Measurements from ENCODE around the gene PGM1.

The PGM1 gene

GRCh38 chr1:63548303-63548702 is 44.9 kb upstream of the PGM1 start:
- Histone ChIP-seq H3K9me3 (ENCODE audit: insufficient read depth, low read depth, low read length) (no peaks in the 10 kb centered on the region), H2AFZ (ENCODE audit: low read length) (no peak overlapping the region), H3F3A (ENCODE audit: low read depth) (no peaks in the 10 kb centered on the region), H4K20me1 (ENCODE audit: insufficient read depth, low read length, poor library complexity, severe bottlenecking) (no peaks in the 10 kb centered on the region), H3K9me2 (replicated peaks; ENCODE audit: low read depth, low read length) (no peaks in the 10 kb centered on the region), H3K27me3 (ENCODE audit: insufficient read depth, low read length, poor library complexity, severe bottlenecking) (no peaks in the 10 kb centered on the region), H3K79me2 (ENCODE audit: insufficient read depth, low read length) (no peaks in the 10 kb centered on the region), H3K4me3 (ENCODE audit: low read length, poor library complexity, severe bottlenecking) (no peak overlapping the region), H3K36me3 (ENCODE audit: insufficient read depth, low read length) (no peaks in the 10 kb centered on the region), H3K9ac (ENCODE audit: low read depth, low read length, poor library complexity, severe bottlenecking) (no peak overlapping the region), H3K4me2 (ENCODE audit: low read depth, low read length, poor library complexity, severe bottlenecking) (no peak overlapping the region), H3K4me1 (ENCODE audit: insufficient read depth, low read length, poor library complexity, severe bottlenecking) (no peaks in the 10 kb centered on the region)
- no peak for TF ChIP-seq EZH2phosphoT487 (IDR thresholded peaks at IDR 0.05; ENCODE audit: borderline replicate concordance)
- TF ChIP-seq, protein P1, sequence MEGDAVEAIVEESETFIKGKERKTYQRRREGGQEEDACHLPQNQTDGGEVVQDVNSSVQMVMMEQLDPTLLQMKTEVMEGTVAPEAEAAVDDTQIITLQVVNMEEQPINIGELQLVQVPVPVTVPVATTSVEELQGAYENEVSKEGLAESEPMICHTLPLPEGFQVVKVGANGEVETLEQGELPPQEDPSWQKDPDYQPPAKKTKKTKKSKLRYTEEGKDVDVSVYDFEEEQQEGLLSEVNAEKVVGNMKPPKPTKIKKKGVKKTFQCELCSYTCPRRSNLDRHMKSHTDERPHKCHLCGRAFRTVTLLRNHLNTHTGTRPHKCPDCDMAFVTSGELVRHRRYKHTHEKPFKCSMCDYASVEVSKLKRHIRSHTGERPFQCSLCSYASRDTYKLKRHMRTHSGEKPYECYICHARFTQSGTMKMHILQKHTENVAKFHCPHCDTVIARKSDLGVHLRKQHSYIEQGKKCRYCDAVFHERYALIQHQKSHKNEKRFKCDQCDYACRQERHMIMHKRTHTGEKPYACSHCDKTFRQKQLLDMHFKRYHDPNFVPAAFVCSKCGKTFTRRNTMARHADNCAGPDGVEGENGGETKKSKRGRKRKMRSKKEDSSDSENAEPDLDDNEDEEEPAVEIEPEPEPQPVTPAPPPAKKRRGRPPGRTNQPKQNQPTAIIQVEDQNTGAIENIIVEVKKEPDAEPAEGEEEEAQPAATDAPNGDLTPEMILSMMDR (conservative IDR thresholded peaks at IDR 0.05; ENCODE audit: low read length) = no peak

DNA sequence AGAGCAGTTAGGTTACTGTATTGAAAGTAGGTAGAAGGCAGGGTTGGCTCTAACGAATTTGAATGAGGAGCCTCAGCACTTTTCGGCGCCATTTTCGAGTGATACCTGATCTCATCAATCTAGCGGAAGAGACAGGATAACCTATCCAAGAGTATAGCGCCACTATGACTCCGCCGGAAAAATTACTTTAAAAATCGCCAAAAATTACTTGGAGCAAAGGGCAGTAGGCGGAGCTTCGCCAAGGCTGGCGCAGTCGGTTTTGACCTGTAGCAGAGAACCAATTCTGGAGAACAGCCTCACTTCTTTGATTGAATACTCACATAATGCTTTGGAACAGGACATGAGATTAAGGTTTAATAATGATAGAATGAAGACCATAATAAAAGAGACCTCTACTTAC is 44.3 kb upstream of the PGM1 start:
- H3F3A ChIP-seq (ENCODE audit: low read depth) = no peaks in the 10 kb centered on the region
- no peaks in the 10 kb centered on the region for H3K4me1 ChIP-seq (ENCODE audit: insufficient read depth, low read length, poor library complexity, severe bottlenecking)
- H3K79me2 ChIP-seq (ENCODE audit: insufficient read depth, low read length) = no peaks in the 10 kb centered on the region
- H3K27me3 ChIP-seq (ENCODE audit: insufficient read depth, low read length, poor library complexity, severe bottlenecking) = no peaks in the 10 kb centered on the region
- H3K9ac ChIP-seq (ENCODE audit: low read depth, low read length, poor library complexity, severe bottlenecking) = no peak overlapping the region
- H4K20me1 ChIP-seq (ENCODE audit: insufficient read depth, low read length, poor library complexity, severe bottlenecking) = no peaks in the 10 kb centered on the region
- H3K4me2 ChIP-seq (ENCODE audit: low read depth, low read length, poor library complexity, severe bottlenecking) = no peak overlapping the region
- H2AFZ ChIP-seq (ENCODE audit: low read length) = no peak overlapping the region
- H3K9me2 ChIP-seq (replicated peaks; ENCODE audit: low read depth, low read length) = no peaks in the 10 kb centered on the region
- H3K9me3 ChIP-seq (ENCODE audit: insufficient read depth, low read depth, low read length) = no peaks in the 10 kb centered on the region
- no peak for TF ChIP-seq EZH2phosphoT487 (IDR thresholded peaks at IDR 0.05; ENCODE audit: borderline replicate concordance)
- TF ChIP-seq, protein P1 (conservative IDR thresholded peaks at IDR 0.05; ENCODE audit: low read length) = no peak
- H3K4me3 ChIP-seq (ENCODE audit: low read length, poor library complexity, severe bottlenecking) = no peak overlapping the region
- no peaks in the 10 kb centered on the region for H3K36me3 ChIP-seq (ENCODE audit: insufficient read depth, low read length)

- no peak overlapping the region for H3K9ac ChIP-seq (ENCODE audit: low read depth, low read length, poor library complexity, severe bottlenecking)
Observed at GRCh38 chr1:63555480-63555879, 37.7 kb upstream of the PGM1 start.

More at GRCh38 chr1:63555480-63555879, 37.7 kb upstream of the PGM1 start:
- H3K79me2 ChIP-seq (ENCODE audit: insufficient read depth, low read length) = no peaks in the 10 kb centered on the region
- H3F3A ChIP-seq (ENCODE audit: low read depth) = no peaks in the 10 kb centered on the region
- H3K9me2 ChIP-seq (replicated peaks; ENCODE audit: low read depth, low read length) = no peaks in the 10 kb centered on the region
- H4K20me1 ChIP-seq (ENCODE audit: insufficient read depth, low read length, poor library complexity, severe bottlenecking) = no peaks in the 10 kb centered on the region
- no peaks in the 10 kb centered on the region for H3K36me3 ChIP-seq (ENCODE audit: insufficient read depth, low read length)
- no peak overlapping the region for H3K4me3 ChIP-seq (ENCODE audit: low read length, poor library complexity, severe bottlenecking)
- no peak overlapping the region for H3K4me2 ChIP-seq (ENCODE audit: low read depth, low read length, poor library complexity, severe bottlenecking)
- no peaks in the 10 kb centered on the region for H3K4me1 ChIP-seq (ENCODE audit: insufficient read depth, low read length, poor library complexity, severe bottlenecking)
- H3K9me3 ChIP-seq (ENCODE audit: insufficient read depth, low read depth, low read length) = no peaks in the 10 kb centered on the region
- H2AFZ ChIP-seq (ENCODE audit: low read length) = no peak overlapping the region
- no peaks in the 10 kb centered on the region for H3K27me3 ChIP-seq (ENCODE audit: insufficient read depth, low read length, poor library complexity, severe bottlenecking)
- TF ChIP-seq EZH2phosphoT487 (IDR thresholded peaks at IDR 0.05; ENCODE audit: borderline replicate concordance) = no peak
- TF ChIP-seq, protein P1 (conservative IDR thresholded peaks at IDR 0.05; ENCODE audit: low read length) = no peak
